Adipocyte (in vitro differentiated cells): Measurements from ENCODE around the gene CASZ1.

Experiments used
- DNase-seq: peaks from one replicate; pipeline ENCODE4 v3.0.0-alpha.2; 2015; ENCODE audit warnings: low read depth
- H3K27me3 ChIP-seq: replicated peaks from 2 replicates; pipeline ENCODE4 v1.7.0; 2013; ENCODE audit warnings: mild to moderate bottlenecking, low read length, moderate library complexity; ENCODE audit not compliant: control insufficient read depth, insufficient read depth
- H3K36me3 ChIP-seq: 2 replicates; pipeline ENCODE4 v1.7.0; 2013; ENCODE audit warnings: low read length, mild to moderate bottlenecking, moderate library complexity; ENCODE audit not compliant: control insufficient read depth, insufficient read depth, severe bottlenecking
- H3K4me1 ChIP-seq: 2 replicates; pipeline ENCODE4 v1.7.0; 2013; ENCODE audit warnings: mild to moderate bottlenecking, low read length, moderate library complexity; ENCODE audit not compliant: control insufficient read depth, insufficient read depth
- H3K4me3 ChIP-seq: 2 replicates; pipeline ENCODE4 v1.7.0; 2013; ENCODE audit warnings: mild to moderate bottlenecking, low read length, moderate library complexity
- H3K9ac ChIP-seq: 2 replicates; pipeline ENCODE4 v1.7.0; 2013; ENCODE audit warnings: mild to moderate bottlenecking, low read length, moderate library complexity
- H3K9me3 ChIP-seq: 2 replicates; pipeline ENCODE4 v1.7.0; 2013; ENCODE audit warnings: mild to moderate bottlenecking, low read length, moderate library complexity; ENCODE audit not compliant: control insufficient read depth

The CASZ1 gene

DNA sequence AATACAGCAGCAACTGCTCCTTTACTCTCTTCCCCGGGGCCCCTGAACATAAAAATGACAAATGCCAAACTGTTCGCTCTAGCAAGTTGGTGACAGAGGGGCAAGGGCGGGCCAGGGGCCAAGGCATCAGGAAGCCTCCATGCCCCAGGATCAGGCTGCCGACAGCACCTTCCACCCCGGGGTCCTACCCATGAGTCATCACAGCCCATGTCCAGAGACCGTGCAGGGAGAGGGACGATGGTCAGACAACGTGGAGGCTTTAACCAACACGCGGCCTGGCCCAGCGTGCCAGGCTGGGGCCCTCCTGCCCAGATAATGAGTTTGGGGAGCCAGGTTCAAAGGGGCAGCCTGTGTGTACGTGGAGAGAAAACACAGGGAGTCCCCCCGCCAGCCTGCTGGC, 90.5 kb downstream of the CASZ1 start:
- no peak for DNase-seq
- Histone ChIP-seq H3K4me3 (no peak overlapping the region), H3K4me1 (no peaks in the 10 kb centered on the region), H3K36me3 (no peaks in the 10 kb centered on the region), H3K9ac (no peak overlapping the region), H3K27me3 (peaks cover 82% of the 10 kb centered on the region), H3K9me3 (no peaks in the 10 kb centered on the region)

DNA sequence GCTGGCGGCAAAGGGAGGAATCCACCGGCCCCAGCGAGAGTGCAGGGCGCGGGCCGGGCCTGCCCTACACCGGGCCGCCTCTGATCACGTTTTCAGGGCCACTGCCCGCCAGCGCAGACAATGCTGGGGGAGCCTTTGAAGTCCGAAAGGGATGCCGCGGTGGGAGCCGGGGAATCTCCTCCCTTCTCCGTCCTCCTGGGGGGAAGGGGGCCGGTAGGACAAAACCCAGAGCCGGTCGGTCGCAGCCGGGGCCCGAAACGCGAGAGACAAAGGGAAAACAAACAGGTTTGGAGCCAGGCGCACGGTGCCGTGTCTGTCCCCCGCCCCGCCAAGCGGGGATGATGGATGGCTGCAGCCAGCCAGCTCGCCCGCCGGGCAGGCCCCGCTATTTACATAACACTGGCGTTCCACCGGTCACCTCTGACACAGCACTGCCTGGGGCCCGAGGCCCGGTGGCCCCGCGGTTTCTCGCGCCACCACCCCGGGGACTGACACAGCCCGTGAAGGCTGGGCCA, 92.0 kb downstream of the CASZ1 start:
- peaks cover 82% of the 10 kb centered on the region for H3K27me3 ChIP-seq
- no peaks in the 10 kb centered on the region for H3K9me3 ChIP-seq
- no peak overlapping the region for H3K9ac ChIP-seq
- no peaks in the 10 kb centered on the region for H3K36me3 ChIP-seq
- no peak for DNase-seq
- no peak overlapping the region for H3K4me3 ChIP-seq
- H3K4me1 ChIP-seq = no peaks in the 10 kb centered on the region

DNA sequence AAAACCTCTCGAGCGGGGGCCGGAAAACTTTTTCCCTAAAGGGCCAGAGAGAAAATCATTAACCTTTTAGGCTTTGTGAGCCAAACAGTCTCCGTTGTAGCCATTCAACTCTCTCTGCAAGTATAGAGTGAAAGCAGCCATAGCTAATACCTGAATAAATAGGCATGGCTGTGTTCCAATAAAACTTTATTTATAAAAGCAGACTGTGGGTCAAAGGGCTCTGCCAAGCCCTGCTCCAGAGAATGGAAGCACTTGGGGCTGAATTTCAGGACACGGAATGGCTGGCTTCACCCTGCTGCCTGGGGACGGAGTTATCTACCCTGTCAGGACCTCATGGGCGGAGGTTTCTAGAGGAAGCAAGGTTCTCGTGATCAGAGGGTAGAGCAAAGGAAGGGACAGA, 92.7 kb downstream of the CASZ1 start:
- no peak overlapping the region for H3K9ac ChIP-seq
- H3K4me1 ChIP-seq = no peaks in the 10 kb centered on the region

DNA sequence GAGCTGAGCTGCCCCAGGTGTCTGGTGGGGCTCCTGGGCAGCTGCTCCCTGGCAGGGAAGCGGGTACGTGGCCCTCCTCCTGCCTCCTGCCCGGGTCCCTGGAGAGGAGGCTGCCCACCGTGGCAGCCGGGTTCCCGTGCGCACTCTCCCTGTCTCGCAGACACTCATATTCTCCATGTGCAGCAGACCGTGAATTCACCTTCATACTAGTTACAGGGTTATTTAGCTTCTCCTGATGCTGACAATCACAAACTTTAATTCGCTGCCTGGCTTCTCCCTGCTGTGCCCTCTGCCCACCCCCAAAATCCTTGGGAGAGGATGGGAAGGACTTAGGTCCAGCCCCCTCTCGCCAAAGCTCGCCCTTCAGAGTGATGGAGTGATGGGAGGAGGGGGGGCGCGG, 95.3 kb downstream of the CASZ1 start:
- H3K36me3 ChIP-seq = no peaks in the 10 kb centered on the region
- no peak overlapping the region for H3K4me3 ChIP-seq
- no peaks in the 10 kb centered on the region for H3K9me3 ChIP-seq
- no peak overlapping the region for H3K9ac ChIP-seq
- no peak for DNase-seq
- H3K27me3 ChIP-seq = peaks cover 86% of the 10 kb centered on the region
- H3K4me1 ChIP-seq = no peaks in the 10 kb centered on the region

More for the DNA sequence above, 92.7 kb downstream of the CASZ1 start:
- DNase-seq = no peak
- H3K27me3 ChIP-seq = peaks cover 88% of the 10 kb centered on the region
- H3K9me3 ChIP-seq = no peaks in the 10 kb centered on the region
- H3K36me3 ChIP-seq = no peaks in the 10 kb centered on the region
- H3K4me3 ChIP-seq = no peak overlapping the region

DNA sequence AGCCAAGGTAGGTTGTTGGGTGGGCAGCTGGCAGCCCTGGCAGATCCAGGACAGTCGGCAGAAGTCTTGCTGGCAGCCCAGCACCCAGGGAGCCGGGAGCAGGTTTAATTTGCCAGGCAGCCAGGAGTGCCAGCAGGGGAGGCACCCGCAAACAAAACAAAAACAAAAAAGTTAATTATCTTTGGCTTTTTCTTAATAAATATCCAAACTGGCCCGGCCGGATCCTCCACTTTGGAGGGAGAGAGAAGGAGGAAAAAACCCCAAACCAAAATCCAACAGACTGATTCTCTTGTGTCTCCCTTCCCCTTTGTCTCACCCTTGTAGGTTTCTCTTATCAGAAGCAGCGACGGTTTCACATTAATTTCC, 97.0 kb downstream of the CASZ1 start:
- Histone ChIP-seq H3K9me3 (no peaks in the 10 kb centered on the region), H3K4me1 (no peaks in the 10 kb centered on the region), H3K9ac (no peak overlapping the region), H3K36me3 (no peaks in the 10 kb centered on the region), H3K27me3 (peaks cover 76% of the 10 kb centered on the region), H3K4me3 (no peak overlapping the region)
- no peak for DNase-seq

DNA sequence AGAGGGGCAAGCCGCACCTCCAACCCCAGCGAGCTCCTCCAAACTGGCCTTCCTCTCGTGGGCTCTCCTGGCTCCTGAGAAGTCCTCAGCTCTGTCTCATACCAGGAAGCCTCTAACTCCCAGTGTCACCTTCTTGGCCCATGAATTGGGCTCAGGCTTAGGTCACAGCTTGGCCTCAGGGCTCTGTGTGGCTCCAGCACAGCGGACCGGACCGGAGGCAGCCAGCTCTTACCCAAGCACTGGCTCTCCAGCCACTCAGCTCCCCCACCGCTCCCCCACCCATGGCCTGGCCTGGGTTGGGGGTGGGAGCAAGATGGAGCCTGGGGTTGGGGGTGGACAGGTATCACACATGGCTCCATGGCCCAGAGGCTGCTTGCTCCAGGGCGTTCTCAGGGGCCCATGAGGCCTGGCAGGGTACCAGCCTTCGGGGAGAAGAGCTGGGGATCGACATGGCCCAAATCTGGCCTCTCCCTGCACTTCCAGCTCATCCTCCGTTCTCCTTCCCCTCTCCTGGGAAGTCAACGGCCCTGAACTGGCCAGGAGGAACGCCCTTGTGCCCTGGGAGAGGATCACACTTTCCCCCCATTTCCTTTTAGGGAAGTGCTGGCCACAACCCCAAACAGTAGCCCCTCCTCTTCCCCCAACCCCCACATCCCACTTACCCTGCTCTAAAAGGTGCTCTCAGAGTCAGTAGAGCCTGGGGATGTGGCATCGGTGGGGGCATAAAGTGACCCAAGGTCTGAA, 97.5 kb downstream of the CASZ1 start:
- Histone ChIP-seq H3K36me3 (no peaks in the 10 kb centered on the region), H3K27me3 (peaks cover 70% of the 10 kb centered on the region), H3K4me1 (no peaks in the 10 kb centered on the region), H3K9me3 (no peaks in the 10 kb centered on the region), H3K4me3 (no peak overlapping the region), H3K9ac (no peak overlapping the region)
- no peak for DNase-seq

DNA sequence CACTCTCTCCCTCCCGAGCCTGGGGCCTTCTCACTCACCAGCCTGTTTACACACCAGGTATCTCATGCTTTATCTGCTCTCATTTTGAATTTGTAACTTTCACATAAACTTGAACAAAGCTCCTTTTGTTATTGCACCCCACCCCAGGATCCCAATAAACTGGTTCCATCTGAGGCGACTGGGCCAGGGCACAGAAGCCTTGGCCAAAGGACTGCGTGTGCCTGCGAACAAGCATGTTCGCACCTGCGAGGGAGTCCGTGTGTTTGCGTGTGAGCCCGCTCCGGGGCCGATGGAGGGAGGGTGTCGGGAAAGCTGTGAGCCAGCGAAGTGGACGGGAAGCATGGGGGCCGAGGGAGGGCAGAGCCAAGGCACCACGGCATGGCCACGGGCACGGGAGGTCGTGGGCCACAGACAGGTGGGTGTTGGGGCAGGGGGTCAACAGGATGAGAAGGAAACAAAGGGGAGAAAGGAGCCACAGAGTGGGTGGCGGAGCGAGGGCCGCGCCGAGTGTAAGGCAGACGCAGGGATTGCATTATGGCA, 98.8 kb downstream of the CASZ1 start:
- peaks cover 63% of the 10 kb centered on the region for H3K27me3 ChIP-seq
- no peaks in the 10 kb centered on the region for H3K36me3 ChIP-seq
- H3K4me1 ChIP-seq = no peaks in the 10 kb centered on the region
- no peak overlapping the region for H3K4me3 ChIP-seq
- no peaks in the 10 kb centered on the region for H3K9me3 ChIP-seq
- no peak for DNase-seq
- H3K9ac ChIP-seq = no peak overlapping the region

DNA sequence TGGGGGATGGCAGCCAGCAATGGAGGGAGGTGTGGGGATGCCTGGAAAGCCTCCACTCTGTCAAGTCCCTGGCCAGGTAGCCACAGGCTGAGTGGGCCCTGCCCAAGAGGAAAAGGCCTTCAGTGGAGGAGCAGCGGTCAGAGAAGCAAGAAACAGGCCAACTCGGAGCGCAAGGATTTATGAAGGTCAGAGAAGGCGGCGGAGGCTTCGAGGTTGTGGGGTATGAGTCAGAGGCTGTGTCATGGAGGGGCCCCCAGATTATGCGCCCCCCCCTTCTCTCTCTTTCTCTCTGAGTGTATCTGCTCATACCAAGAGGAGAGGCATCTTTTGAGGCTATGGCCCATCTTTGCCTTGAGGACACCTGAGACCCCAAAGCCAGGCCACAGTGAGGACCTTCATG, 99.5 kb downstream of the CASZ1 start:
- Histone ChIP-seq H3K36me3 (no peaks in the 10 kb centered on the region), H3K9me3 (no peaks in the 10 kb centered on the region), H3K27me3 (peaks cover 63% of the 10 kb centered on the region), H3K4me3 (no peak overlapping the region), H3K9ac (no peak overlapping the region), H3K4me1 (no peaks in the 10 kb centered on the region)
- DNase-seq = no peak

DNA sequence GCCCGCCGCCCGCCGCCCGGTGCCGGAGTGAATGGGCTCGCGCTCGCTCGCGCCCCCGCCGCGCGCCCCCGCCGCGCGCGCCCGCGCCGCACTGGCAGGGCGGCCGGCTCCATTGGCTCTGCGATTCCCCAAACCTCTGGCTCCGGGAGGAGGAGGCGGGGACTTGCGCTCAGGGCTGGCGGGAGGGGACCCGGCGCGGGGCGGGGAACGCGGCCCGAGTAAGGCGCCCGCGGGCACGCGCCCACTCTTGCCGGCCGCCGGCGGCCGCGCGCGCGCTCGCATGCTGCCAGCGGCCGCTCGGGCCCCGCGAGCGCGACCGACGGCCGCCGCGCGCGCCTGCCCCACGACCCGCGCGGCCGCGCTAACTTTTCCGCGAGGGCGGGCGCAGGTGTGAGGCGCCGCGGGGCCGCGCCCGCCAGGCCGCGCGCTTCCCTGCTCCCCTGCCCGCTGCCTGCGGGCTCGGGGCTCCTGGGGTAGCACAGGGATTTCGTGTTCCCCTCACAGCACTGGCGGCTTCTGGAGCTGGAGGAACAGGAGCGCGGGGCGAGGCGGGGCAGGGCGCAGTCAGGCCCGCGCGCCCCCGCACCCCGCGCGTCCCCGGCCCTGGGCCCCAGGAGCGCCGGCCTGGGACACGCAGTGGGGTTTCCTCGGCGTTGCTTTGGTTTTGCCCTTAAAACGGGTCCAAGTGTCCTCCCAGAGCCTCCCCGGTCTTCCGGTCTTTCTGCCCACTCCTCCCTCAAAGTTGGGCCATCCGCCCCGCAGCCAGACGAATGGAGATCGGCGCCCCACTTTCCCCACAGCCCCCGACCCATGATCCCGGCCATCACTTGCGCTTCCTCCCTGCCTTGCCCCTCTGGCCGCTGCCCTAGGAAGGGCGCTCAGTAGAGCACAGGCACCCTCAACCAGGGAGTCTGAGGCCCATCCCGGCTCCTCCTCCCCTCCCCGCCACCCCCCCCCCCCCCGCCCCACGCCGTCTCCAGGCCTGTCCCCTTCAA, 101.5 kb downstream of the CASZ1 start:
- Histone ChIP-seq H3K36me3 (no peaks in the 10 kb centered on the region), H3K4me3 (peak overlapping the region; percentile 64), H3K4me1 (no peaks in the 10 kb centered on the region), H3K9ac (no peak overlapping the region), H3K27me3 (peaks cover 44% of the 10 kb centered on the region), H3K9me3 (no peaks in the 10 kb centered on the region)
- peak; percentile 87 for DNase-seq

DNA sequence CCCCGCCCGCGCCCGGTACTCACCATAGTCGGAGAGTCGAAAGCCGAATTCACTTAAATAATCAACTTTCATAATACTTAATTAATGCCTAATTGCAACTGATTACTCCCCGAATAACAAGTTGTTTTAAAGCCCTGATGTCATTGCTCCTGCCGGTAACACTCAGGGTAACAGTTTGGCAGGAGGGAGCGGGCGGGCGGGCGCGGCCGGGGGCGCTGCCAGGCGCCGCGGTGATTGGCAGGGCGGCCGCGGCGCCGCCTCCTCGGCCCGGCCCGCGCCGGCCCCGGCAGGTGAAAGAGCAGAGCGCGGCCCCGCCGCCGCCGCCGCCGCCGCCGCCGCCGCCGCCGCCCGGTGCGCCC, 102.2 kb downstream of the CASZ1 start:
- H3K9me3 ChIP-seq = no peaks in the 10 kb centered on the region
- peaks cover 45% of the 10 kb centered on the region for H3K27me3 ChIP-seq
- DNase-seq = peak; percentile 62
- no peaks in the 10 kb centered on the region for H3K4me1 ChIP-seq
- no peaks in the 10 kb centered on the region for H3K36me3 ChIP-seq
- peak overlapping the region; percentile 77 for H3K4me3 ChIP-seq
- H3K9ac ChIP-seq = no peak overlapping the region
